ENCODE data around the gene KNTC1. TPM values are rescaled to one million over a fixed set of nuclear protein-coding genes. Genes with fewer than 3 reads are reported as not detected.

The KNTC1 gene
- total and polyA plus RNA-seq, 7 donors: 3.0 to 14.4 (median 7.9) TPM

DNA sequence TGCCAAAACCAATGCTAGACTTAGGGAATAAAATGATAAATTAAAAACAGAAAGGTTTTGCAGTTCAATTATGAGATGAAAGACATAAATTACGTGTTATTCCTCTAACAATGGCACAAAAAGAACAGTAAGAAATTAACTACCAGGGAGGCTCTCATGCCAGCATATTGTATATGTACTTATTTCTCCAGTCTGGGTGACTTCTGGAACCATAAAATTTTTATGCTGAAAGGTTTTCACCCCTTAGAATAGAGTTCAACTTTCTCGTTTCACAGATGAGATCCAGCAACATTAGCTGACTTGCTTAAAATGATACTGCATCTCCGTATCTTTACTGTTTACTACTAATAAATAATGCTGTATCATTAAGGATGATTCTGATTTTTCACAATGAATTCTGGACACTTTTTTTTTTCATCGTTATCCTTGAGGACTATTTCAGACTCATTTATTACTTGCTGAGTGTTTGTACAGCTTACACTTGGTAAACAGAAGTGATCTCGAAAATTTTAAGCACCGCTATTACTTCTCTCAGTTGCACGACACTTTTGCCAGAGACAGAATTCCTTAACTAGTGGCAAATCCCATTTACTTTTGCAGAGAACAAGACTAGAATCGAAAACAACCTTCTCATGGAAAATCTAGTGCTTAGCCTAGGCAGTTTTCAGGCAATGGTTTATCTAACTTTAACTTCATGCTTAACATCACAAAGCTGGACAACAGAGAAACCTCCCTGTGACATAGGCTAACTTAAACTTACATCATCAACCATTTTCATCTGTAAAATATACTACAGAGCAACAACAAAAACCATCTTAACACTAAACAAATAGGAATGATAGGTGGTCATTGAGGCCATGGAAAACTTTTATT lies 3.0 kb upstream of the KNTC1 start:
- no peak for TF ChIP-seq POLR2AphosphoS5 (IDR thresholded peaks at IDR 0.05)
- TF ChIP-seq EP300 (IDR thresholded peaks at IDR 0.05): no peak
- no peak for TF ChIP-seq CTCF (IDR thresholded peaks at IDR 0.05)
- TF ChIP-seq POLR2A (IDR thresholded peaks at IDR 0.05): no peak
- Histone ChIP-seq H3K9me3 (no peaks in the 10 kb centered on the region), H3K4me1 (peaks cover 0 to 54% (median 50%) of the 10 kb centered on the region in 4 donors), H3K27me3 (no peaks in the 10 kb centered on the region), H3K36me3 (peaks cover 23 to 34% (median 28%) of the 10 kb centered on the region in 4 donors), H3K27ac (peak overlapping the region; percentile 14 to 83 (median 75)), H3K4me3 (peak overlapping the region; percentile 15 to 57 (median 40))
- intact Hi-C loops (cut with DNase I): loop anchor here (10.0 kb wide), 1 partner anchor 1081 kb away; the partner anchor contains the start of gene DDX55
- 4 to 26% methylated on average over 8 of the region's 8 CpGs for WGBS, 2 donors
- no peak for DNase-seq

- Histone ChIP-seq H3K27me3 (no peaks in the 10 kb centered on the region), H3K36me3 (no peaks in the 10 kb centered on the region), H3K4me1 (peaks cover 0 to 43% (median 38%) of the 10 kb centered on the region in 4 donors), H3K9me3 (no peaks in the 10 kb centered on the region), H3K4me3 (peak overlapping the region; percentile 19 to 79 (median 64)), H3K27ac (peak overlapping the region; percentile 33 to 95 (median 80))
- 0% methylated on average over 21 of the region's 21 CpGs for WGBS, 2 donors
- intact Hi-C loops (cut with DNase I): loop anchor here (1.0 to 10.0 kb wide), 2 partner anchors 225 to 1077 kb away; partner anchors contain the start of genes DDX55 and DENR
- DNase-seq: no peak
- TF ChIP-seq POLR2AphosphoS5 (IDR thresholded peaks at IDR 0.05) (no peak), CTCF (IDR thresholded peaks at IDR 0.05) (no peak), EP300 (IDR thresholded peaks at IDR 0.05) (no peak), POLR2A (IDR thresholded peaks at IDR 0.05) (no peak)
Observed at GRCh38 chr12:122527478-122527944, 462 bp downstream of the KNTC1 start.

GRCh38 chr12:122528582-122528981 lies 1.5 kb downstream of the KNTC1 start:
- no peaks in the 10 kb centered on the region for H3K9me3 ChIP-seq
- no peak overlapping the region for H3K27ac ChIP-seq
- TF ChIP-seq CTCF (IDR thresholded peaks at IDR 0.05): no peak
- no peak for TF ChIP-seq POLR2A (IDR thresholded peaks at IDR 0.05)
- no peak for TF ChIP-seq POLR2AphosphoS5 (IDR thresholded peaks at IDR 0.05)
- no peak overlapping the region for H3K4me3 ChIP-seq
- no peaks in the 10 kb centered on the region for H3K36me3 ChIP-seq
- intact Hi-C loops (cut with DNase I): loop anchor here (10.0 kb wide), 1 partner anchor 1076 kb away; the partner anchor contains the start of gene DDX55
- H3K4me1 ChIP-seq: peaks cover 0 to 32% (median 28%) of the 10 kb centered on the region in 4 donors
- H3K27me3 ChIP-seq: no peaks in the 10 kb centered on the region
- DNase-seq: no peak
- 93 to 96% methylated on average over 7 of the region's 7 CpGs for WGBS, 2 donors

GRCh38 chr12:122528992-122529391 lies 1.9 kb downstream of the KNTC1 start:
- DNase-seq: no peak
- Histone ChIP-seq H3K36me3 (no peaks in the 10 kb centered on the region), H3K9me3 (no peaks in the 10 kb centered on the region), H3K4me1 (peaks cover 0 to 28% (median 24%) of the 10 kb centered on the region in 4 donors), H3K4me3 (no peak overlapping the region), H3K27me3 (no peaks in the 10 kb centered on the region), H3K27ac (no peak overlapping the region)
- WGBS, 2 donors: 92 to 94% methylated on average over 6 of the region's 6 CpGs
- no peak for TF ChIP-seq EP300 (IDR thresholded peaks at IDR 0.05)
- TF ChIP-seq POLR2A (IDR thresholded peaks at IDR 0.05): no peak
- TF ChIP-seq CTCF (IDR thresholded peaks at IDR 0.05): no peak
- no peak for TF ChIP-seq POLR2AphosphoS5 (IDR thresholded peaks at IDR 0.05)
- intact Hi-C loops (cut with DNase I): loop anchor here (10.0 kb wide), 1 partner anchor 1076 kb away; the partner anchor contains the start of gene DDX55
